ENCODE results near the gene PCK1. TPM values are rescaled to one million over a fixed set of nuclear protein-coding genes. Genes with fewer than 3 reads are reported as not detected.

PCK1 gene
- total and polyA plus RNA-seq, 2 of the 13 experiments (the other 11 are each of a cell fraction or from before 2014, with no cell fraction given), result 6.5 to 12.6 TPM

- TF ChIP-seq CCDC6 (CRISPR knock-in tag; IDR thresholded peaks at IDR 0.05) (0 out of 2 replicates have a peak, but pooled peaks have one; percentile 12), NFYC (CRISPR knock-in tag; IDR thresholded peaks at IDR 0.05) (peak; percentile 11; the same call in 1 of the 2 replicates), ATF7 (IDR thresholded peaks at IDR 0.05) (no peak), ATF7 (CRISPR knock-in tag; IDR thresholded peaks at IDR 0.05) (no peak), ZNF205 (CRISPR knock-in tag; IDR thresholded peaks at IDR 0.05) (no peak), ZNF850 (CRISPR knock-in tag; conservative IDR thresholded peaks at IDR 0.05) (no peak), PREB (CRISPR knock-in tag; IDR thresholded peaks at IDR 0.05) (no peak), POLR2A (IDR thresholded peaks at IDR 0.05; ENCODE audit: insufficient read depth in 1 of 2, low read depth in 2 of 2, low read length in 2 of 2) (peak; percentile 17 to 54; a peak in 2 of 4 replicates), GZF1 (CRISPR knock-in tag; IDR thresholded peaks at IDR 0.05) (0 out of 2 replicates have a peak, but pooled peaks have one; percentile 54), KLF6 (CRISPR knock-in tag; IDR thresholded peaks at IDR 0.05) (peak; percentile 86), MXD3 (CRISPR knock-in tag; IDR thresholded peaks at IDR 0.05) (0 out of 2 replicates have a peak, but pooled peaks have one; percentile 69), ZNF276 (CRISPR knock-in tag; IDR thresholded peaks at IDR 0.05; ENCODE audit: low read depth) (no peak), RNF2 (conservative IDR thresholded peaks at IDR 0.05; ENCODE audit: low read depth) (peak; percentile 81; the same call in 1 of the 2 replicates), BCL3 (CRISPR knock-in tag; IDR thresholded peaks at IDR 0.05) (peak; percentile 74; the same call in 1 of the 2 replicates), DZIP1 (CRISPR knock-in tag; IDR thresholded peaks at IDR 0.05) (no peak), USF2 (IDR thresholded peaks at IDR 0.05; ENCODE audit: low read depth, low read length) (peak; percentile 94), USF2 (CRISPR knock-in tag; IDR thresholded peaks at IDR 0.05; ENCODE audit: borderline replicate concordance) (peak; percentile 95; the same call in 1 of the 2 replicates), ZC3H4 (CRISPR knock-in tag; IDR thresholded peaks at IDR 0.05; ENCODE audit: borderline replicate concordance) (no peak), SOX13 (IDR thresholded peaks at IDR 0.05) (peak; percentile 63; the same call in 1 of the 2 replicates), SOX13 (CRISPR knock-in tag; conservative IDR thresholded peaks at IDR 0.05 in 1 of 2, IDR thresholded peaks at IDR 0.05 in 1 of 2) (peak in 1 of 2 experiments; percentile 92; a peak in 2 of 4 replicates)
Measured at GRCh38 chr20:57587278-57587988, 26.5 kb downstream of the PCK1 start (continued).
